ENCODE measurements around the gene ZNF681. TPM values are rescaled to one million over a fixed set of nuclear protein-coding genes. Genes with fewer than 3 reads are reported as not detected.
A peak's percentile ranks its signal among the peaks of the same experiment; 100 is the strongest.

Gene ZNF681
- polyA plus RNA-seq (2012; ENCODE audit: missing spikeins), result 2.2 TPM

- peak; percentile 83 for TF ChIP-seq POLR2A (IDR thresholded peaks at IDR 0.05; ENCODE audit: low read depth, low read length)
- TF ChIP-seq POLR2AphosphoS5 (IDR thresholded peaks at IDR 0.05; ENCODE audit: low read depth, low read length), result peak; percentile 77
- TF ChIP-seq TAF1 (IDR thresholded peaks at IDR 0.05; ENCODE audit: borderline replicate concordance, low read depth, low read length), result peak; percentile 67; the same call in 1 of the 2 replicates
- FAIRE-seq (no peak), DNase-seq (ENCODE audit: insufficient read length) (peak; percentile 43)
These were observed at the start of gene ZNF681 for GRCh38 chr19:23758187-23759074. Gene ZNF681, minus strand, starts transcription at chr19:23758891. Its CDS starts 142 bp downstream, at chr19:23758749.

GRCh38 chr19:23804676-23805075 lies 46.0 kb upstream of the ZNF681 start:
- TF ChIP-seq TAF1 (IDR thresholded peaks at IDR 0.05; ENCODE audit: borderline replicate concordance, low read depth, low read length) (no peak), POLR2A (IDR thresholded peaks at IDR 0.05; ENCODE audit: low read depth, low read length) (no peak), POLR2AphosphoS5 (IDR thresholded peaks at IDR 0.05; ENCODE audit: low read depth, low read length) (no peak)
- FAIRE-seq, result no peak
- DNase-seq (ENCODE audit: insufficient read length), result no peak

- TF ChIP-seq TAF1 (IDR thresholded peaks at IDR 0.05; ENCODE audit: borderline replicate concordance, low read depth, low read length) (no peak), POLR2AphosphoS5 (IDR thresholded peaks at IDR 0.05; ENCODE audit: low read depth, low read length) (no peak), POLR2A (IDR thresholded peaks at IDR 0.05; ENCODE audit: low read depth, low read length) (no peak)
- no peak for FAIRE-seq
- no peak for DNase-seq (ENCODE audit: insufficient read length)
These were observed 43.6 kb upstream of the ZNF681 start for GRCh38 chr19:23802290-23802689.

GRCh38 chr19:23801803-23802202 lies 43.1 kb upstream of the ZNF681 start:
- FAIRE-seq, result no peak
- no peak for TF ChIP-seq POLR2AphosphoS5 (IDR thresholded peaks at IDR 0.05; ENCODE audit: low read depth, low read length)
- no peak for TF ChIP-seq TAF1 (IDR thresholded peaks at IDR 0.05; ENCODE audit: borderline replicate concordance, low read depth, low read length)
- no peak for TF ChIP-seq POLR2A (IDR thresholded peaks at IDR 0.05; ENCODE audit: low read depth, low read length)
- DNase-seq (ENCODE audit: insufficient read length), result no peak

GRCh38 chr19:23800868-23801267 lies 42.2 kb upstream of the ZNF681 start:
- no peak for TF ChIP-seq POLR2AphosphoS5 (IDR thresholded peaks at IDR 0.05; ENCODE audit: low read depth, low read length)
- no peak for TF ChIP-seq POLR2A (IDR thresholded peaks at IDR 0.05; ENCODE audit: low read depth, low read length)
- DNase-seq (ENCODE audit: insufficient read length) (no peak), FAIRE-seq (no peak)

GRCh38 chr19:23800271-23800670 lies 41.6 kb upstream of the ZNF681 start:
- no peak for DNase-seq (ENCODE audit: insufficient read length)
- FAIRE-seq, result no peak
- TF ChIP-seq TAF1 (IDR thresholded peaks at IDR 0.05; ENCODE audit: borderline replicate concordance, low read depth, low read length), result no peak
- TF ChIP-seq POLR2AphosphoS5 (IDR thresholded peaks at IDR 0.05; ENCODE audit: low read depth, low read length), result no peak
- no peak for TF ChIP-seq POLR2A (IDR thresholded peaks at IDR 0.05; ENCODE audit: low read depth, low read length)

- FAIRE-seq, result no peak
- DNase-seq (ENCODE audit: insufficient read length), result no peak
- TF ChIP-seq TAF1 (IDR thresholded peaks at IDR 0.05; ENCODE audit: borderline replicate concordance, low read depth, low read length), result no peak
- no peak for TF ChIP-seq POLR2A (IDR thresholded peaks at IDR 0.05; ENCODE audit: low read depth, low read length)
- TF ChIP-seq POLR2AphosphoS5 (IDR thresholded peaks at IDR 0.05; ENCODE audit: low read depth, low read length), result no peak
These were observed 40.6 kb upstream of the ZNF681 start for GRCh38 chr19:23799321-23799720.

- FAIRE-seq (no peak), DNase-seq (ENCODE audit: insufficient read length) (no peak)
- TF ChIP-seq TAF1 (IDR thresholded peaks at IDR 0.05; ENCODE audit: borderline replicate concordance, low read depth, low read length) (no peak), POLR2A (IDR thresholded peaks at IDR 0.05; ENCODE audit: low read depth, low read length) (no peak), POLR2AphosphoS5 (IDR thresholded peaks at IDR 0.05; ENCODE audit: low read depth, low read length) (no peak)
These were observed 36.8 kb upstream of the ZNF681 start for GRCh38 chr19:23795462-23795861.

GRCh38 chr19:23792784-23793183 lies 34.1 kb upstream of the ZNF681 start:
- FAIRE-seq (no peak), DNase-seq (ENCODE audit: insufficient read length) (no peak)
- no peak for TF ChIP-seq TAF1 (IDR thresholded peaks at IDR 0.05; ENCODE audit: borderline replicate concordance, low read depth, low read length)
- no peak for TF ChIP-seq POLR2AphosphoS5 (IDR thresholded peaks at IDR 0.05; ENCODE audit: low read depth, low read length)
- no peak for TF ChIP-seq POLR2A (IDR thresholded peaks at IDR 0.05; ENCODE audit: low read depth, low read length)

- no peak for FAIRE-seq
- no peak for DNase-seq (ENCODE audit: insufficient read length)
- TF ChIP-seq TAF1 (IDR thresholded peaks at IDR 0.05; ENCODE audit: borderline replicate concordance, low read depth, low read length) (no peak), POLR2AphosphoS5 (IDR thresholded peaks at IDR 0.05; ENCODE audit: low read depth, low read length) (no peak), POLR2A (IDR thresholded peaks at IDR 0.05; ENCODE audit: low read depth, low read length) (no peak)
These were observed 32.2 kb upstream of the ZNF681 start for GRCh38 chr19:23790641-23791488.

GRCh38 chr19:23789246-23789645 lies 30.6 kb upstream of the ZNF681 start:
- FAIRE-seq (no peak), DNase-seq (ENCODE audit: insufficient read length) (no peak)
- no peak for TF ChIP-seq TAF1 (IDR thresholded peaks at IDR 0.05; ENCODE audit: borderline replicate concordance, low read depth, low read length)
- TF ChIP-seq POLR2AphosphoS5 (IDR thresholded peaks at IDR 0.05; ENCODE audit: low read depth, low read length), result no peak
- no peak for TF ChIP-seq POLR2A (IDR thresholded peaks at IDR 0.05; ENCODE audit: low read depth, low read length)
